NT2/D1 (cell line): ENCODE data around the gene WNT6.
A peak's percentile ranks its signal among the peaks of the same experiment; 100 is the strongest.

ENCODE experiments used
- DNase-seq: peaks from one replicate; pipeline ENCODE4 v3.0.0-alpha.2; 2011; ENCODE audit warnings: low read depth, low spot score
- H3K27me3 ChIP-seq: 2 replicates; pipeline ENCODE4 v1.6.0; 2011; ENCODE audit warnings: mild to moderate bottlenecking; ENCODE audit not compliant: insufficient read length, insufficient read depth
- H3K36me3 ChIP-seq: 2 replicates; pipeline ENCODE4 v1.6.1; 2011; ENCODE audit warnings: mild to moderate bottlenecking, low read length, mixed read lengths; ENCODE audit not compliant: insufficient read depth, insufficient read length
- H3K4me1 ChIP-seq: 2 replicates; pipeline ENCODE4 v1.5.1; 2011; ENCODE audit not compliant: insufficient read depth, insufficient read length
- H3K4me3 ChIP-seq: 2 replicates; pipeline ENCODE4 v1.5.1; 2011; ENCODE audit warnings: low read depth; ENCODE audit not compliant: insufficient read length
- H3K9ac ChIP-seq: 2 replicates; pipeline ENCODE4 v1.6.0; 2011; ENCODE audit warnings: low read depth; ENCODE audit not compliant: insufficient read length
- H3K9me3 ChIP-seq: 2 replicates; pipeline ENCODE4 v1.5.1; 2011; ENCODE audit warnings: mild to moderate bottlenecking, low read length; ENCODE audit not compliant: insufficient read depth
- SUZ12 ChIP-seq: IDR thresholded peaks from 2 replicates; pipeline ENCODE4 v1.6.1; 2011; ENCODE audit not compliant: insufficient read length, insufficient read depth; ENCODE audit errors: extremely low read depth
- YY1 ChIP-seq: IDR thresholded peaks from 2 replicates; pipeline ENCODE4 v1.6.1; 2011; ENCODE audit not compliant: insufficient read length, insufficient read depth
- ZNF274 ChIP-seq: IDR thresholded peaks from 2 replicates; pipeline ENCODE4 v1.6.1; 2011; ENCODE audit warnings: mild to moderate bottlenecking, low read depth, low read length

WNT6 gene

GRCh38 chr2:218896501-218897393 is 37.1 kb downstream of the WNT6 start:
- peak overlapping the region; percentile 24 for H3K4me3 ChIP-seq
- no peaks in the 10 kb centered on the region for H3K36me3 ChIP-seq
- H3K9me3 ChIP-seq = peaks cover 7% of the 10 kb centered on the region; the same call in 1 of the 2 replicates
- peaks cover 95% of the 10 kb centered on the region for H3K27me3 ChIP-seq
- DNase-seq = no peak
- H3K9ac ChIP-seq = peak overlapping the region; percentile 53
- TF ChIP-seq YY1 (no peak), SUZ12 (no peak), ZNF274 (no peak)
- peaks cover 26% of the 10 kb centered on the region for H3K4me1 ChIP-seq

GRCh38 chr2:218897394-218898108 is 37.9 kb downstream of the WNT6 start:
- H3K9ac ChIP-seq = peak overlapping the region; percentile 53
- peak overlapping the region; percentile 24 for H3K4me3 ChIP-seq
- H3K36me3 ChIP-seq = no peaks in the 10 kb centered on the region
- H3K9me3 ChIP-seq = peaks cover 7% of the 10 kb centered on the region; the same call in 1 of the 2 replicates
- TF ChIP-seq YY1 (no peak), SUZ12 (no peak), ZNF274 (no peak)
- DNase-seq = no peak
- peaks cover 22% of the 10 kb centered on the region for H3K4me1 ChIP-seq
- H3K27me3 ChIP-seq = peaks cover 91% of the 10 kb centered on the region

GRCh38 chr2:218898109-218898878 is 38.7 kb downstream of the WNT6 start:
- Histone ChIP-seq H3K36me3 (no peaks in the 10 kb centered on the region), H3K4me3 (peak overlapping the region; percentile 18), H3K9ac (no peak overlapping the region), H3K27me3 (peaks cover 83% of the 10 kb centered on the region), H3K4me1 (peaks cover 17% of the 10 kb centered on the region), H3K9me3 (peaks cover 7% of the 10 kb centered on the region; the same call in 1 of the 2 replicates)
- TF ChIP-seq ZNF274 (no peak), SUZ12 (peak; percentile 13), YY1 (no peak)
- DNase-seq = no peak

- peaks cover 17% of the 10 kb centered on the region for H3K4me1 ChIP-seq
- no peak for DNase-seq
- TF ChIP-seq ZNF274 (no peak), SUZ12 (no peak), YY1 (no peak)
- H3K9ac ChIP-seq = no peak overlapping the region
- no peak overlapping the region for H3K4me3 ChIP-seq
- peaks cover 79% of the 10 kb centered on the region for H3K27me3 ChIP-seq
- H3K36me3 ChIP-seq = no peaks in the 10 kb centered on the region
- peaks cover 7% of the 10 kb centered on the region; the same call in 1 of the 2 replicates for H3K9me3 ChIP-seq
These were observed 39.5 kb downstream of the WNT6 start for GRCh38 chr2:218899147-218899546.

GRCh38 chr2:218902427-218902826 is 42.8 kb downstream of the WNT6 start:
- H3K27me3 ChIP-seq = peaks cover 63% of the 10 kb centered on the region
- peaks cover 7% of the 10 kb centered on the region; the same call in 1 of the 2 replicates for H3K9me3 ChIP-seq
- H3K4me3 ChIP-seq = no peak overlapping the region
- H3K36me3 ChIP-seq = no peaks in the 10 kb centered on the region
- TF ChIP-seq SUZ12 (no peak), ZNF274 (no peak), YY1 (no peak)
- H3K4me1 ChIP-seq = peaks cover 2% of the 10 kb centered on the region
- DNase-seq = no peak
- no peak overlapping the region for H3K9ac ChIP-seq

- Histone ChIP-seq H3K9me3 (peaks cover 7% of the 10 kb centered on the region; the same call in 1 of the 2 replicates), H3K4me3 (no peak overlapping the region), H3K36me3 (no peaks in the 10 kb centered on the region), H3K4me1 (peaks cover 2% of the 10 kb centered on the region), H3K27me3 (peaks cover 46% of the 10 kb centered on the region), H3K9ac (no peak overlapping the region)
- no peak for DNase-seq
- TF ChIP-seq ZNF274 = no peak
- TF ChIP-seq YY1 = no peak
- no peak for TF ChIP-seq SUZ12
These were observed 44.6 kb downstream of the WNT6 start for GRCh38 chr2:218904176-218904575.
